HL-60/S4 (cell line): Measurements from ENCODE around the gene UBIAD1.
"Not testable (repeated sequence)": the region's sequence is repeated elsewhere in the genome, so short reads cannot be mapped to it uniquely, and the experiment has no call there.

Experiments
- in situ Hi-C: fragments of 300-500 bp; cut with MboI; formaldehyde crosslinking; loops from 2 replicates; pipeline ENCODE4 v1.14.3; 2022; ENCODE audit warnings: low sequenced_read_pairs

Gene UBIAD1

DNA sequence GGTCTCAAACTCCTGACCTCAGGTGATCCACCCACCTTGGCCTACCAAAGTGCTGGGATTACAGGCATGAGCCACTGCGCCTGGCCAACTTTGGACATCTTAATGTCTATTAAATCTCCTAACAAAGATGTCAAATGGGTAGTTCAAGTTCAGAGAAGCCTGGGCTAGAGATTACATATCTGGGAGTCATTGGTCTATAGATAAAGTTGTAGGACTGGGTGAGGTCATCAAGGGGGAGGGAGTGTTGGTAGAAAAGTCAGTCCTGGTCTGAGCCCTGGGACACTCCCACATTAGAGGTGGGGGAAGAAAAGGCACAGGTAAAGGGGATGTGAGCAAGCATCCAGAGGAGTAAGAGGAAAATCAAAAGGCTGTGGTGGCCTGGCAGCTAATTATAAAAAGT, 6.6 kb downstream of the UBIAD1 start:
- in situ Hi-C loops: no loop called here

DNA sequence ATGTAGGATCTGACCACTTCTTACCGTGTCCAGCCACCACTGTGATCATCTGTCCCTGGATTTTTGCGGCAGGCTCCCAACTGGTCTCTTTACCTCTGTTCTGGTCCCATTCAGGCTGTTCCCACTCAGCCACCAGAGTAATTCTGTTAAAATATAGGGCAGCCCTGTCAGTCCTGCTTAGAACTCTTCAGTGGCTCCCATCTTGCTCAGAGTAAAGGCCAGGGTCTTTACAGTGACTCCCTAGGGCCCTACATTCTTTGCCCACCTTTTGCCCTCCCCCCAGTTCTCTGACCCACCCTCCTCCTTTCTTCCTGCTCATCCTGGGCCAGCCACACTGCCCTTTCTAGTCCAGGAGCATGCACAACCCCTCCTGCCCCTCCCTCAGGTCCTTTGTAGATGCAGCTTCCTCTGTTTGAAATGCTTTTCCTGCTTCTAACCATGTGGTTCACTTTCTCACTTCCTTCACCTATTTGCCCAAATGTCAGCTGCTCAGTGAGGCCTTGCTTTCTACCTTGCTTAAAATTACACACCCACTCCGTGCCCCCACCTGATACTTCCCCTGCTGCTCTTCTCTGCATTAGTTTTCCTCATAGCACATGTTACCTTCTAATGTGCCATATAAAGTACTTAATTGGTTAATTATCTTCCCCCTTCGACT, 7.8 kb downstream of the UBIAD1 start:
- in situ Hi-C loops: no loop called here

DNA sequence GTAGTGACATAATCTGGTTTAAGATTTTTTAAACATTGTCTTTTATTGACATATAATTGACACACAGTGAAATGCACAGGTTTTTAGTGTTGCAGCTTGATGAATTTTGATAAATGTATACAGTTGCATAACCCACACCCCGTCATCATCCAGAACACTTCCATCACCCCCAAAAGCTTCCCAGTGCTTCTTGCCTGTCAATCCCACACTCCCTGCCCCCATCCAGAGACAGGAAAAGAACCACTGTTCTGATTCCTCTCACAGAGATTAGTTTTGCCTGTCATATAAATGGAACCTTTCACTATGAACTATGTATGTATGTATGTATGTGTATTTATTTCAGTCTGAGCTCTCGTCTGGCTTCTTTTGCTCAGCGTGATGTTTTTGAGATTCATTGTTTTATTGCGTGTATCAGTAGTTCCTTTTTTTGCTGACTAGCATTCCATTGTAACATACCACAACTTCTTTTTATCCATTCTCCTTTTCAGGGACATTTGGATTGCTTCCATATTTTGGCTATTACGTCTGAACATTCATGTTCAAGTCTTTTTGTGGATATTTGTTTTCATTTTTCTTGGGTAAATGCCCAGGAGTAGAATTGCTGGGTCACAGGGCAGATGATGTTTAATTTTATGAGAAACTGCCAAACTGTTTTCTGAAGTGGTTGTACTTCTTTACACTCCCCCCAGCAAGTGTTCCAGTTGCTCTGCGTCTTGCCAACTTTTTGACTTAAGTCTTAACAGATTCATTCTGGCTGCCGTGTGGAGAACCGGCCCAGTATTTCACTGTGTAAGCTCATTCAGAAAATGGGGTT, 8.7 kb downstream of the UBIAD1 start:
- in situ Hi-C loops: no loop called here

DNA sequence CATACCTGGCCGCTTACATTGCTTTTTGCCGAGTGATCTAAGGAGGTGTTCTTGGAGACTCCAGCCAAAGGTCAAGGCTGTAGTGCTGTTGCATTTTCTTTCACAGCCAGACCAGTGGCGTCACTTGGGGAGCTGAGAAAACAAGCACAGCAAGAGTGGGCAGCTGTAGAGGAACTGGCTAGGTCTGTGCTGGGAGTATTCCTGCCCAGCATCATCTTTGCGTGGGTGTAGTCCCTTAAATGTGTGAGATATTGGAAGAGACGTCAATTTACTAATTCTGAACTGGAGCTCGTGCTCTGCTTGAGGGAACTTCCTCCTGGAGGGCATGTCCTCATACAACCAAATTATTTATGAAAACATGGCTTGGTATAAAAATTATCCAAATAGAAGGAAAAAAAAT, 10.2 kb downstream of the UBIAD1 start:
- in situ Hi-C loops: no loop called here

DNA sequence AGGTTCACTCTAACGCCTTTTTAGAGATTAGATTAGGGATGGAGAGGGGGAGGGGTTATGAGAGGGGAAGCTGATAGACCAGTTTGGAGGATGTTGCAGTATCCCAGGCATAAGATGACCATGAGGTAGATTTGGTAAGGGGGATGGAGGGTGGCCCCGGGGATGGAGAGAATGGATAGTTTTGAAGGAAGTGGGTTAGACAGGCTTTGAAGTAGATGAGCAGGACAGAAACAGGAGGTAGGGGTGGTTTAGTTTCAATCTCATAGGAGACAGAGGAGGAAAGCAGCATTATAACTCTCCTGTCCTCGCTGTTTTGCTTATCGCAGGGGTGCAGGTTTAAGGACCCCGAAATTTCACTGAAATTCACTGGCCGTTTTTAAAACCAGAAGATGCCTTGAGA, 11.8 kb downstream of the UBIAD1 start:
- in situ Hi-C loops: no loop called here

DNA sequence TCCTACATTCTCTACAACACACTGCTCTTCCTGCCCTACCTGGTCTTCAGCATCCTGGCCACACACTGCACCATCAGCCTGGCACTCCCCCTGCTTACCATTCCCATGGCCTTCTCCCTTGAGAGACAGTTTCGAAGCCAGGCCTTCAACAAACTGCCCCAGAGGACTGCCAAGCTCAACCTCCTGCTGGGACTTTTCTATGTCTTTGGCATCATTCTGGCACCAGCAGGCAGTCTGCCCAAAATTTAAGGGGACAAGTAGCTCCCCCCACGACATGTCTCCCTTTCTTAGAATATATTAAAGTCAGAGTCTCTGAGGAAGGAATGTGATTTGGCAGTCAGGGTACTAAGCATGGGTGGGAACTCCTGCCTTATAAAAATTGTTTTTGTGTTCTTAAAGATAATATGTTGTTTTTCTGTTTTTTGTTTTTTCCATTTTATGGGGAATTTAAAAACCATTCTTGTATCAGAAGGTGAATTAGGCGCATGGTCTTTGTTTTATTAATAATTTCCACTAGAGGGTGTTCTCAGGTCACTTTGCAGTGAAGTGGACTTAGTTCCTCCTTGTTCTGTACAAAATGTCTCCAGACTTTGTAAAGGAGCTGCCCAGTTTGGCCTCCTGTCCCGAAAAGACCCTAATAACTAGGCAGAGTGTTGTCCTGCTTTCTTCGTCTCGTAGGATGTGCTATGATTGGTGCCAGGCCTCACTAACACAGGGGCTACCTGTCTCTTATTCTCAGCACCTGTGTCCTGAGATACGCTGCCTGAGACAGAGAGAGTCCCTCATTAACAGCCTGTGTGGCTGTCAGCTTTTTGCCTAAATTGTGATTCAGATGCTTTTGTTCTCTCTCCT, 13.1 kb downstream of the UBIAD1 start:
- in situ Hi-C loops: no loop called here

DNA sequence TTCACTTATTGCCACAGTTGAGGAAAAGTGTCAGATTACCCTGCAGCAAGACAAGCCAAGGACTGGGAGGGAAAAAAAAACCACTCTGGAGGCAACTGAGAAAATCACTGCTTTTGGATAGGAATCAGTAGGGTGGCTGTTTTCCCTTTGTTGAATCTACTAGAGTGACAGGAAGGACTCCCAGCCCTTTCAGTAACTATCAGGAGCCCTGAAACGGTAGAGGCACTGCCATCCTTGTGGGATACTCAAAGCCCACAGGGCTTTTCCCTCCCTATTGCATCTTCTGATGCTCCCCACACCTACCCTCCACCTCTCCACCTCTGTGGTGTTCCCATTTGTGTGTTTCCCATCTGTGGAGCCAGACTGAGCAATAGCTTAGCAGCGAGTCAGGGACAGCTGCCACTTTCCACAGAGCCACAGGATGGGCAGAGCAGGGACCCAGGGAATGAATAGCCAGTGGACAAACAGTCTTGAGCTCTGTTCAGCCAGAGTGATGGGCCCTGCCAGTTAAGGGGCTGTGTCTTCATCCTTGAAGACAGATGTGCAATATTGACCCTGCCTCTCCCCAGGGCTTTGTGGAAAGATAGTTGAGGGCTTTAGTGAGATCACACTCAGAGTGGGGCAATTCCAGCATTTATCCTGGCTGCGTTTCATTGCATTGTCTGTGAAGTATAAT, 13.9 kb downstream of the UBIAD1 start:
- in situ Hi-C loops: no loop called here

DNA sequence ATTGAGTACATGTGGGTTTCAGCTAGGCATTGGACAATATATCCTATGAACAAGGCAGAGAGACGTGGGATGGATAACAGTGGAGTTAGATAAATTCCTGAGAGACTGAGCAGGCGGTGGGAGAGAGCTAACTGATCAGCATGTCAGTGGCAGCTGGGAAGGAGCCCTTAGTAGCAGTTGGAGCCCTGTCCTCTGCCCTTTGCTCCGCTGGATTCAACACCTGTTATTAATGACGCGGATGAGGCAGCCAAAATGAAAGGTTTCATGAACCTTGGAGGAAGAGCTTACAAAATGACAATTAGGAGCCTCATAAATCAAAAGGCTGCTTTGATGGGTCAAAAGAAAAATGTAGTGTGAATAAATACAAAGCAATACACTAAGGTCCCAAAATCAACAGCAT, 16.1 kb downstream of the UBIAD1 start:
- in situ Hi-C loops: no loop called here

DNA sequence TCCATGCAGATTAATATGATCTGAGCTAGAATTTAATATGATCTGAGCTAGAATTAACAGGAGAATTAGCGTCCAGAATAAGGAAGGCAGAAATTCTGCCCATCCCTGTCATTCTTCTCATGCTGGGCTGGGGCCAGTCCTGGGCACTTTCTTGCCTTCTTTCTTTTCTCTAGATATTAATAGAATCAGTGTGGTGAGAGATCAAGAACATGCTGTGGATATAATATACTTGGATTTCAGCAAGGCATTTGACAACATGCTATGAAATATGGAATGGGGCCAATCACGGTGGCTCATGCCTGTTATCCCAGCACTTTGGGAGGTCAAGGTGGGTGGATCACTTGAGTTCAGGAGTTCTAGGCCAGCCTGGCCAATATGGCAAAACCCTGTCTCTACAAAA, 18.1 kb downstream of the UBIAD1 start:
- in situ Hi-C loops: no loop called here

DNA sequence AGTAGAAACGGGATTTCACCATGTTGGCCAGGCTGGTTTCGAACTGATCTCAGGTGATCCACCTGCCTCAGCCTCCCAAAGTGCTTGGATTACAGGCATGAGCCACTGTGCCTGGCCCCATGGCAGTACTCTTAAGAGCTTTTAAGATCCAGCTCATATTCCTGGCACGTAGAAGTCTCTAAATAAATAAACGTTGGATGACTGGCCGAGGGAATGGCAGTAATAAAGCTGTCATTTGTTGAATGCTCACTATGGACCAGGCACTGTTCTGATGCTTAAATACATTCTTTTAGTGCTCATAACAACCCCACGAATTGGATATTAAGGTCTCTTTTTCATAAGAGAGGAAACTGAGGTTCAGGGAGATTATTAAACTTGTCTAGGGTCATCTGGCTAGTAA, 20.9 kb downstream of the UBIAD1 start:
- in situ Hi-C loops: no loop called here

DNA sequence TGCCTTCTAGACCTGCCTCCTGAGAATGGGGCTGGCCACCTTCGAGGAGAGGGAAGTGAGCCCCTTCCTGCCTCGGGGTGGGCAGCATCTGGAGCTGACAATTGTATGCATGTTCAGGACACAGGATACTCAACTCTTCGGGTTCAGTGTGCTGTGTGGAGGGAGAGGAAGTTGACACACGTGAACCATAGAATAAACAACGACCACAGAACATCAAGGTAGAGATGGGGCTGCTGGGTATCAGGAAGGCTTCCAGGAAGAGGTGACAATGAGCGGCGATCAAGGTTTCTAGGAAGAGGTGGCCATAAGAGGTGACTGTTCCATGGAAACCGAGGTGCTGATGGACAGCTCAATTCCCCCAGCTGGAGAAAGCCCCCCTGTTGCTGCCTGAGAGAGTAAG, 22.0 kb downstream of the UBIAD1 start:
- in situ Hi-C loops: no loop called here

DNA sequence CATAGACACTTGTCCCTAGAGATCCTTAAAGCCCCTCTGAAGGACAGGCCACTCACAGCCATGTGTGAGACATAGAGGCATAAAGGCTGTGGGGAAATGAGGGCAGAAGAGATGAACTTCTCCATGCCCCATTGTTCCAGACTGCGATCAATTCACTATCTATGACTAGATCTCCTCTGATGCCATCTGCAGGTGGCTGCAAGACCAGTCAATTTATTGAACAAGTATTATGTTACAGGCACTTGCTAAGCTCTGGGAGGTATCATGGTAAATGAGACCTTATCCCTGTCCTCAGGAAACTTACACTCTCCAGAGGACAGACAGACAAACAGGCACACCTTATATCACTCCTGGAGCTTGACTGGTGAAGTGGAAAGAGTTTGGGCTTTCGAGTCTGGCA, 22.9 kb downstream of the UBIAD1 start:
- in situ Hi-C loops: no loop called here

DNA sequence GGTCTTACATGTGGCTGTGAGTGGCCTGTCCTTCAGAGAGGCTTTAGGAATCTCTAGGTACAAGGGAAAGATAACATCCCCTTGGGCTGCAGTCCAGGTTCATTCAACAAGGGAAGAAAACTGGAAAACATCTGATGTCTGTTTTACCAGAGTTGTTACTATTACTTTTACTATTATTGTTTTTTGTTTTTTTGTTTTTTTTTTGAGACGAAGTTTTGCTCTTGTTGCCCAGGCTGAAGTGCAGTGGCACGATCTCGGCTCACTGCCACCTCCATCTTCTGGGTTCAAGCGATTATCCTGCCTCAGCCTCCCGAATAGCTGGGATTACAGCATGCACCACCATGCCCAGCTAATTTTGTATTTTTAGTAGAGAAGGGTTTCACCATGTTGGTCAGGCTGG, 24.8 kb downstream of the UBIAD1 start:
- in situ Hi-C loops: not testable (repeated sequence)

DNA sequence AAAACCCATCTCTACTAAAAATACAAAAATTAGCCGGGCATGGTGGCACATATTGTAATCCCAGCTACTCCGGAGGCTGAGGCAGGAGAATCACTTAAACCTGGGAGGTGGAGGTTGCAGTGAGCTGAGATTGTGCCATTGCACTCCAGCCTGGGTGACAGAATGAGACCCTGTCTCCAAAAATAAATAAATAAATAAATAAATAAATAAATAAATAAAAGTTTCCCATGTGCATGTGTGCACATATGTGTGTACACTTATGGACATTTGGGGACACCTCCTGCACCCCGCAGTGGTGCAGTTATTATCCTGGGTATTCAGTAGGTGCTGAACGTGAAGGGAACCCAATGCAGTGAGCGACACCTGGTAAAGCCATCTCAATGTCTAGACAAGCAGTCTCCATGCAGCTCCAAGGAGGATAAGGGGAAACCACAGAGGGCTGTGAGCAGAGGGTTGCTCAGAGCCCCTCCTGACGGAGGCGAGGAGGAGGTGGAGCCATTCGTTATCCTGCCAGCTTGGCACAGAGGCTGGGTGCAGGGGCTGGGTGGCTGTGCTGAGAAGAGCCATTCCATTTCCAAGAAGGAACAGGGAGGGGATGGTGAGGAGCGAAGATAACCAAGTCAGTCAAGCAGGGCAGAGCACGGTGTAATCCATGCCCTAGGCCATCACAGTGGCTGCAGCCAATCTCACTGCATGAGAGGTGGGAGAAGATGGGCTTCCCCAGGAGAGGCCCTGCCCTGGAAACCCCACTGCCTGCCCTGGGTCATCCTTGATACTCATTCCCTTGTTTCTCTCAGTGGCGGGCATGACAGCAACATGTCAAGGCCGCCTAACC, 25.6 kb downstream of the UBIAD1 start:
- in situ Hi-C loops: no loop called here

DNA sequence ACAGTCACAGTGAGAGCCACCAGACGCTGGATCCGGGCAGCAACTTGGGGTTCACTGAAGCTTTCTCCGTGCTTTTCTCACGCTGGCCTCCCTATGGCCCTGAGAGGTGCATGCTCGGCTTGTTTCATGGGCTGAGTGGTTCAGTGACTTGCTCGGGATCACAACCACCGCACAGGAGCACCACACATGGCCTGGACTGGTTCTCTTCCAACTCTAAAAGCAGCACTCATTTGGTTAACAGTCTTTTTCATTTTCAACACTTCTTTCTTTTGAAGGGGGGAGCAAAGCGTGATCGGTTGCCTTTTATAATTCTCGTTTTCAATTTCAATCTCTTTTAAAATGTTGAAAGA, 26.2 kb downstream of the UBIAD1 start:
- in situ Hi-C loops: no loop called here

DNA sequence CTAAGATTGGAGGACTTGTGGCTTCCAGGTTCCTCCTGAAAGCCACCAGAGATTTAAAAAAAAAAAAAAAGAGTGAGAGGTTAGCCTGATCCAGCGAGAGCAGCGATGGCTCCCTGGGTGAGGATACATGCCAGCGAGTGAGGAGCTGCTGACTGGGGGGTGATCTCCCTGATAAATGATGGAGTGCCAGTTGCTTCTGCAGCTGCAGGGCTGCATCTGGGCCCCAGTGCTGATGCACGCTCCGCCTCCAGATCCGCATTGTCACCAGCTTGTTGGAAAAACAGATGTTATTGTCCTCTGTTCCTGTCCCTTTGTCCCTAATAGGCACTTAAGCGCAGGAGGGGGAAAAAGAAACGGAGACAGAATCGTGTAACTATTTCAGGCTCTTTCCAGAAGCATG, 28.6 kb downstream of the UBIAD1 start:
- in situ Hi-C loops: loop anchor here (25.0 kb wide), 1 partner anchor 336 kb away; no protein-coding TSS in a partner anchor

DNA sequence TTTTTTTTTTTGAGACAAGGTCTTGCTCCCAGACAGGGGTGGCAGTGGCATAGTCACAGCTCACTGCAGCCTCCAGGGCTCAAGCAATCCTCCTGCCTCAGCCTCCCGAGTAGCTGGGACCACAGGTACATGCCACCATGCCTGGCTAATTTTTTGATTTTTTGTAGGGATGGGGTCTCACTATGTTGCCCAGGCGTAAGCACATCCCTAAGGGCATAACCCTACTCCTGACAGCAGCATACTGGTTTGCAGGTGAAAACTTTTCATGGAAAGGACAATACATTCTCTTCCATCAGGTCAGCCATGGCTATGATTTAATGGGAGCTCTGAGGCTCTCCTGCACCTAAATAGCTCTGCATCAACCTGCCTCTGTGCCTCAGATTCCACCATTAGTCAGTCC, 29.4 kb downstream of the UBIAD1 start:
- in situ Hi-C loops: loop anchor here (25.0 kb wide), 1 partner anchor 335 kb away; no protein-coding TSS in a partner anchor

DNA sequence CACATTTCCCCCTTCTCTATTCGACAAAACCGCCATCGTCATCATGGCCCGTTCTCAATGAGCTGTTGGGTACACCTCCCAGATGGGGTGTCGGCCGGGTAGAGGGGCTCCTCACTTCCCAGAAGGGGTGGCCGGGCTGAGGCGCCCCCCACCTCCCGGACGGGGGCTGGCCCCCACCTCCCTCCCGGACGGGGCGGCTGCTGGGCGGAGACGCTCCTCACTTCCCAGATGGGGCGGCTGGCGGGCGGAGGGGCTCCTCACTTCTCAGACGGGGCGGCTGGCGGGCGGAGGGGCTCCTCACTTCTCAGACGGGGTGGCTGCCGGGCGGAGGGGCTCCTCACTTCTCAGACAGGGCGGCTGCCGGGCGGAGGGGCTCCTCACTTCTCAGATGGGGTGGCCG, 32.5 kb downstream of the UBIAD1 start:
- in situ Hi-C loops: loop anchor here (25.0 kb wide), 1 partner anchor 332 kb away; no protein-coding TSS in a partner anchor

DNA sequence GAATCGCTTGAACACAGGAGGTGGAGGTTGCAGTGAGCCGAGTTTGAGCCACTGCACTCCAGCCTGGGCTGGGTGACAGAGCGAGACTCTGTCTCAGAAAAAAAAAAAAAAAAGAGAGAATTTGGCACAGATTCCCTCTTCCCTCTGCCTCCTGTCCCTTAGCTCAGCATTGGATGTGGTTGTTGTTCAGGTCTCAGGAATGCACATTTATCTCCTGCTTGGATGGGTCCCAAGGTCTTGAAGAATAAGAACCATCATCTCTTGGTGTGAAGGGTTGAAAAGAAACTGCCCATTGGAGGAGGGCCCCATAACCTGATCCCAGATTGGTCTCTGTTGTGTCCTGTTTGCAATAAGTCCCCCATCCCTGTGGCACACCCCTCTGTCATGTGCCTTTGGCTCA, 34.9 kb downstream of the UBIAD1 start:
- in situ Hi-C loops: loop anchor here (25.0 kb wide), 1 partner anchor 329 kb away; no protein-coding TSS in a partner anchor

DNA sequence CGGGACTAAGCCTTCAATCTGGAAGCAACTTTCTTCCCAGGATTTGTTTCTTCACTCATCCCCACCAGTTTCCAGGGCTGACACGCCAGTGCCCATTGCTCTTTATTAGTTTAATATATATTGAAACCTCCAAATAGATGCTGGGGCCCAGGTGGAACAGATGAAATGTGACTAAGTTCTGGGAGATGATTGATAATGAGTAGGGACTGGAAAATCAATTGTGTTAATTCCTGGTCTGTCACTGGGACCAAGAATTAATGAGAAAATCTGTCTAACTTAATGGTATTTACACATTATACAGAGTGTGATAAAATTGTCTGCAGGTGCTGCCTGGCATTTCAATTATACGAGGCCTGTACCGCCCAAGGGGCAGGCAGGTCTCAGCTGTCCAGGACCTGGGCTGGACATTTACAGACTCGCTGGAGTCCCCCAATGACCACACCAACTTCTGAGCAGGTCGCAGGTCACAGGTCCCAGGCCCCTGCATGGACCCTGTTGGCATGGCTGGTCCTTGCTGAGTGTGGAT, 35.8 kb downstream of the UBIAD1 start:
- in situ Hi-C loops: loop anchor here (25.0 kb wide), 1 partner anchor 329 kb away; no protein-coding TSS in a partner anchor
